ENCODE measurements around the gene CEP128. TPM values are rescaled to one million over a fixed set of nuclear protein-coding genes. Genes with fewer than 3 reads are reported as not detected.

The CEP128 gene
- total RNA-seq, 2 experiments from 2014 or later, result 71.9 to 137 TPM

- Histone ChIP-seq H3K4me2 (ENCODE audit: low read length) (no peak overlapping the region), H3K4me1 (ENCODE audit: insufficient read depth, low read length, poor library complexity, severe bottlenecking) (no peaks in the 10 kb centered on the region), H3K9me2 (ENCODE audit: insufficient read depth, low read length) (no peaks in the 10 kb centered on the region), H3K36me3 (ENCODE audit: insufficient read depth, low read length) (peaks cover 53% of the 10 kb centered on the region), H3K79me2 (ENCODE audit: insufficient read depth, low read depth, low read length) (peaks cover 4% of the 10 kb centered on the region; the same call in 1 of the 2 replicates), H3K9me3 (ENCODE audit: low read length) (peaks cover 24% of the 10 kb centered on the region; the same call in 1 of the 2 replicates), H3K4me3 (ENCODE audit: low read depth, low read length, poor library complexity, severe bottlenecking) (no peak overlapping the region), H4K20me1 (ENCODE audit: insufficient read depth, low read length) (no peaks in the 10 kb centered on the region), H3K27ac (ENCODE audit: low read depth, low read length, poor library complexity, severe bottlenecking) (no peak overlapping the region), H2AFZ (ENCODE audit: low read length) (no peak overlapping the region)
- DNase-seq (ENCODE audit: low spot score), result no peak
- CTCF ChIA-PET (ENCODE audit: unreplicated experiment), result no interaction called here
- no TSS peak for BruUV-seq (replicated peaks)
- no peak for TF ChIP-seq EZH2phosphoT487 (IDR thresholded peaks at IDR 0.05; ENCODE audit: borderline replicate concordance, low read depth, low read length)
- no peak for TF ChIP-seq CTCF (conservative IDR thresholded peaks at IDR 0.05; ENCODE audit: low read length)
- POLR2A ChIA-PET, result no interaction called here
- intact Hi-C loops (cut with micrococcal nuclease; ENCODE audit: unreplicated experiment), result no loop called here
Observed at GRCh38 chr14:80865565-80865964, 76.0 kb downstream of the CEP128 start.

GRCh38 chr14:80862983-80863382 lies 78.6 kb downstream of the CEP128 start:
- ChIA-PET CTCF (ENCODE audit: unreplicated experiment) (no interaction called here), POLR2A (interaction anchor here (0.6 to 2.1 kb wide), 4 partner anchors 9 to 954 kb away, joined by 3 to 6 read pairs (median 4); no protein-coding TSS in a partner anchor)
- intact Hi-C loops (cut with micrococcal nuclease; ENCODE audit: unreplicated experiment), result no loop called here
- H3K36me3 ChIP-seq (ENCODE audit: insufficient read depth, low read length), result peaks cover 43% of the 10 kb centered on the region
- no peaks in the 10 kb centered on the region for H3K4me1 ChIP-seq (ENCODE audit: insufficient read depth, low read length, poor library complexity, severe bottlenecking)
- H3K4me2 ChIP-seq (ENCODE audit: low read length), result no peak overlapping the region
- TF ChIP-seq EZH2phosphoT487 (IDR thresholded peaks at IDR 0.05; ENCODE audit: borderline replicate concordance, low read depth, low read length) (no peak), CTCF (conservative IDR thresholded peaks at IDR 0.05; ENCODE audit: low read length) (peak; percentile 69)
- H3K79me2 ChIP-seq (ENCODE audit: insufficient read depth, low read depth, low read length), result no peaks in the 10 kb centered on the region
- DNase-seq (ENCODE audit: low spot score), result no peak
- no peak overlapping the region for H2AFZ ChIP-seq (ENCODE audit: low read length)
- H3K4me3 ChIP-seq (ENCODE audit: low read depth, low read length, poor library complexity, severe bottlenecking), result no peak overlapping the region
- BruUV-seq (replicated peaks), result no TSS peak
- H3K9me3 ChIP-seq (ENCODE audit: low read length), result peaks cover 8% of the 10 kb centered on the region; the same call in 1 of the 2 replicates
- no peak overlapping the region for H3K27ac ChIP-seq (ENCODE audit: low read depth, low read length, poor library complexity, severe bottlenecking)
- H4K20me1 ChIP-seq (ENCODE audit: insufficient read depth, low read length), result no peaks in the 10 kb centered on the region
- H3K9me2 ChIP-seq (ENCODE audit: insufficient read depth, low read length), result no peaks in the 10 kb centered on the region

- Histone ChIP-seq H3K36me3 (ENCODE audit: insufficient read depth, low read length) (peaks cover 42% of the 10 kb centered on the region), H3K79me2 (ENCODE audit: insufficient read depth, low read depth, low read length) (no peaks in the 10 kb centered on the region), H3K9me2 (ENCODE audit: insufficient read depth, low read length) (no peaks in the 10 kb centered on the region), H3K9me3 (ENCODE audit: low read length) (peaks cover 3% of the 10 kb centered on the region; the same call in 1 of the 2 replicates), H3K27ac (ENCODE audit: low read depth, low read length, poor library complexity, severe bottlenecking) (no peak overlapping the region), H4K20me1 (ENCODE audit: insufficient read depth, low read length) (no peaks in the 10 kb centered on the region), H3K4me1 (ENCODE audit: insufficient read depth, low read length, poor library complexity, severe bottlenecking) (no peaks in the 10 kb centered on the region), H2AFZ (ENCODE audit: low read length) (no peak overlapping the region), H3K4me2 (ENCODE audit: low read length) (no peak overlapping the region), H3K4me3 (ENCODE audit: low read depth, low read length, poor library complexity, severe bottlenecking) (no peak overlapping the region)
- BruUV-seq (replicated peaks), result no TSS peak
- CTCF ChIA-PET (ENCODE audit: unreplicated experiment), result no interaction called here
- TF ChIP-seq CTCF (conservative IDR thresholded peaks at IDR 0.05; ENCODE audit: low read length) (no peak), EZH2phosphoT487 (IDR thresholded peaks at IDR 0.05; ENCODE audit: borderline replicate concordance, low read depth, low read length) (no peak)
- intact Hi-C loops (cut with micrococcal nuclease; ENCODE audit: unreplicated experiment), result no loop called here
- POLR2A ChIA-PET, result interaction anchor here (0.6 to 2.1 kb wide), 5 partner anchors 8 to 954 kb away, joined by 3 to 6 read pairs (median 4); no protein-coding TSS in a partner anchor
- DNase-seq (ENCODE audit: low spot score), result no peak
Observed at GRCh38 chr14:80862541-80862940, 79.0 kb downstream of the CEP128 start.

Data from OCI-LY7 (cell line).